Esophagus squamous epithelium (tissue), 5 donors: Measurements from ENCODE around the gene RTF2. TPM values are rescaled to one million over a fixed set of nuclear protein-coding genes. Genes with fewer than 3 reads are reported as not detected.

Experiments
- DNase-seq: peaks from one replicate; lab custom pipeline; 2025; lab: John Stamatoyannopoulos, UW
- H3K27ac ChIP-seq, 4 donors: fragments of 200-600 bp; sonication (generic); one replicate each; pipeline ENCODE4 v1.5.1; 2016 to 2019; ENCODE audit warnings: mild to moderate bottlenecking in 1 of 4
- H3K27me3 ChIP-seq, 4 donors: fragments of 200-600 bp; sonication (generic); 1 replicate in 3 of 4; 2 replicates in 1 of 4; pipeline versions ENCODE4 v1.5.1 to v1.6.0; 2017 to 2021; ENCODE audit warnings: antibody characterized with exemption in 1 of 4
- H3K36me3 ChIP-seq, 3 donors: fragments of 200-600 bp; sonication (generic); one replicate each; pipeline ENCODE4 v1.5.1; 2016 to 2019
- H3K4me1 ChIP-seq, 3 donors: fragments of 200-600 bp; sonication (generic); one replicate each; pipeline ENCODE4 v1.5.1; 2017 to 2019
- H3K4me3 ChIP-seq, 4 donors: fragments of 200-600 bp; sonication (generic); 1 replicate in 3 of 4; 2 replicates in 1 of 4; pipeline ENCODE4 v1.5.1; 2016 to 2019; ENCODE audit warnings: mild to moderate bottlenecking in 2 of 4, moderate library complexity in 1 of 4
- H3K9me3 ChIP-seq, 3 donors: fragments of 200-600 bp; sonication (generic); one replicate each; pipeline ENCODE4 v1.5.1; 2016 to 2019
- POLR2A ChIP-seq, 4 donors: fragments of 450-650 bp; IDR thresholded peaks; one replicate each; pipeline ENCODE4 v1.6.1; 2017; ENCODE audit warnings: antibody characterized with exemption in 4 of 4, mild to moderate bottlenecking in 4 of 4, moderate library complexity in 3 of 4
- WGBS, 2 donors: methylation state at CpG; one replicate each; pipeline ENCODE4 v1.1.5; 2018; 5-methylcytosine and 5-hydroxymethylcytosine counted together
- intact Hi-C: fragments of 100-400 bp; cut with DNase I; formaldehyde crosslinking; loops from one replicate; pipeline ENCODE4 v1.15.0; 2022
- total RNA-seq, 4 donors: library from RNA; depleted of rRNA; stranded (reverse); fragments of >200 nt; gene quantifications; one replicate each; pipeline ENCODE4 v1.1.0, GENCODE V29; 2016
- TF ChIP-seq, protein P1 (sequence below), 6 experiments: fragments of 450-650 bp in 4 of 6; fragments of 200-600 bp in 2 of 6; sonication (generic) in 2 of 6; IDR thresholded peaks; one replicate each; pipeline ENCODE4 v1.5.1; 2016 to 2019; ENCODE audit warnings: antibody characterized with exemption in 6 of 6, mild to moderate bottlenecking in 4 of 6, moderate library complexity in 4 of 6
- donor health status: DM: yes; HTN: yes; CAD: no.

The RTF2 gene
- total RNA-seq, 4 donors from 2014 or later: 40.3 to 53.6 (median 44.7) TPM

DNA sequence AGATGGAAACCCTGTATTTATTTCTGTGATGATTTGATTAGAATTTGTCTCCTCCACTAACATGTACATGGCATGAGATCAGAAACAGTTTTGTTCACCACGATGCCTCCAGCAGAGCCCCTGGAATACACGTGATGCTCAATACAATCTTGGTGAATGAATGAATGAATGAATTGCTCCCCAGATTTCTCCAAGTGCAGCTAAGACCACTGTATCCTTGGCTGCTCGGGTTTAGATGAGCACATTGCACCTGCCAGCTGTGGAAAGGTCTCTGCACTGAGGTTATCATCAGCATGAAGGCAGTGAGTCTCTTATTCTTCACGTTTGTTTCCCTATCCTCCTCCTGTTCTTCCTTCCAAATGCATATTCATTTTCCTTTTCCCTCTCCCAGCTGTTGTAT, 38.5 kb upstream of the RTF2 start:
- no peaks in the 10 kb centered on the region for H3K27me3 ChIP-seq
- H3K4me3 ChIP-seq: no peak overlapping the region
- H3K9me3 ChIP-seq: no peaks in the 10 kb centered on the region
- whole genome bisulfite sequencing, 2 donors: 46 to 57% methylated on average over 4 of the region's 4 CpGs
- TF ChIP-seq, protein P1, sequence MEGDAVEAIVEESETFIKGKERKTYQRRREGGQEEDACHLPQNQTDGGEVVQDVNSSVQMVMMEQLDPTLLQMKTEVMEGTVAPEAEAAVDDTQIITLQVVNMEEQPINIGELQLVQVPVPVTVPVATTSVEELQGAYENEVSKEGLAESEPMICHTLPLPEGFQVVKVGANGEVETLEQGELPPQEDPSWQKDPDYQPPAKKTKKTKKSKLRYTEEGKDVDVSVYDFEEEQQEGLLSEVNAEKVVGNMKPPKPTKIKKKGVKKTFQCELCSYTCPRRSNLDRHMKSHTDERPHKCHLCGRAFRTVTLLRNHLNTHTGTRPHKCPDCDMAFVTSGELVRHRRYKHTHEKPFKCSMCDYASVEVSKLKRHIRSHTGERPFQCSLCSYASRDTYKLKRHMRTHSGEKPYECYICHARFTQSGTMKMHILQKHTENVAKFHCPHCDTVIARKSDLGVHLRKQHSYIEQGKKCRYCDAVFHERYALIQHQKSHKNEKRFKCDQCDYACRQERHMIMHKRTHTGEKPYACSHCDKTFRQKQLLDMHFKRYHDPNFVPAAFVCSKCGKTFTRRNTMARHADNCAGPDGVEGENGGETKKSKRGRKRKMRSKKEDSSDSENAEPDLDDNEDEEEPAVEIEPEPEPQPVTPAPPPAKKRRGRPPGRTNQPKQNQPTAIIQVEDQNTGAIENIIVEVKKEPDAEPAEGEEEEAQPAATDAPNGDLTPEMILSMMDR (IDR thresholded peaks at IDR 0.05): no peak
- no peak for TF ChIP-seq POLR2A (IDR thresholded peaks at IDR 0.05)
- peaks cover 8 to 26% (median 25%) of the 10 kb centered on the region in 3 donors for H3K4me1 ChIP-seq
- no peak overlapping the region for H3K27ac ChIP-seq
- no peaks in the 10 kb centered on the region for H3K36me3 ChIP-seq
- intact Hi-C loops: no loop called here
- DNase-seq: no peak

DNA sequence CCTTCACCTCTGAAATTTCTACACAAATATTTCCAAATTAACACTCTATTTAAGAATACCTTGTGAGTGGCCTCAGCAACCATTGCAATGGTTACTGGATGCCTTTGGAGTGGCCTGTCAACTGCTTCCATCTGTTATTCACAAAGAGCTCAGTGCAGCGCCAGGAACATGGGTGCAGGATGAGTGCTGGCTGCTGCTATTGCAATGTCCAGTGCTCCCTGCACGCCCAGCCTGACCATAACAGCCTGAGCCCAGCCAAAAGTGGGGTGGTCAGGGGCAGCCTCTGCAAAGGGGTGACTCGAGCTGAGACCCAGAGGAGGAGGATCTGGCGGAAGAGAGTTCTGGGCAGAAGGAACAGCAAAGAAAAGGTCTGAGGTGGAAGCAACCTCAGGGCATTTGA, 38.0 kb upstream of the RTF2 start:
- no peak for TF ChIP-seq POLR2A (IDR thresholded peaks at IDR 0.05)
- TF ChIP-seq, protein P1 (IDR thresholded peaks at IDR 0.05): no peak
- Histone ChIP-seq H3K4me3 (no peak overlapping the region), H3K27ac (no peak overlapping the region), H3K9me3 (no peaks in the 10 kb centered on the region), H3K27me3 (no peaks in the 10 kb centered on the region), H3K4me1 (peaks cover 8 to 26% (median 25%) of the 10 kb centered on the region in 3 donors), H3K36me3 (no peaks in the 10 kb centered on the region)
- intact Hi-C loops: no loop called here
- WGBS, 2 donors: 44 to 65% methylated on average over 3 to 4 of the region's 4 CpGs
- DNase-seq: no peak

GRCh38 chr20:56430957-56431356, 37.5 kb upstream of the RTF2 start:
- Histone ChIP-seq H3K4me3 (no peak overlapping the region), H3K27ac (no peak overlapping the region), H3K4me1 (peaks cover 8 to 26% (median 25%) of the 10 kb centered on the region in 3 donors), H3K9me3 (no peaks in the 10 kb centered on the region), H3K27me3 (no peaks in the 10 kb centered on the region), H3K36me3 (no peaks in the 10 kb centered on the region)
- intact Hi-C loops: no loop called here
- WGBS, 2 donors: 65 to 88% methylated on average over 1 of the region's 1 CpG
- no peak for DNase-seq
- TF ChIP-seq POLR2A (IDR thresholded peaks at IDR 0.05): no peak
- TF ChIP-seq, protein P1 (IDR thresholded peaks at IDR 0.05): no peak

DNA sequence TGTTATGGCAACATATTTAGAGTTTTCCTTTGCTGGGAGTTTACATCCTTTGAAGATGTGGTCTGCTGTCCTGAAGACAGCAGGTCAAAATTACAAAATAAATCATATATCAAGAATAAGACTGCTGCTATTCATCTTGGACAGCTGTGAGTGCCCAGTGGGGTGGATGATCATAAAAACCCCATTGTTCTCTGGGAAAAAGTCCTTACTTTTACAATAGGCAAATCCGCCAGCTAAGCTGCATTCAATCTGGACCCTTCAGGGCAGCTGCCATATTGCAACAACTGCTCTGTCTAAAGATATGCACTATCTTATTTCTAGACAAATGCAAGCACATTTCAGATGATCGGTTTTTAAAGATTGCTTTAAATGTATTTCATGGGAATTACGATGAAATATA, 37.0 kb upstream of the RTF2 start:
- Histone ChIP-seq H3K4me3 (no peak overlapping the region), H3K27ac (no peak overlapping the region), H3K9me3 (no peaks in the 10 kb centered on the region), H3K36me3 (no peaks in the 10 kb centered on the region), H3K4me1 (peaks cover 8 to 26% (median 25%) of the 10 kb centered on the region in 3 donors), H3K27me3 (no peaks in the 10 kb centered on the region)
- DNase-seq: no peak
- 84 to 92% methylated on average over 3 of the region's 3 CpGs for whole genome bisulfite sequencing, 2 donors
- intact Hi-C loops: no loop called here
- TF ChIP-seq, protein P1 (IDR thresholded peaks at IDR 0.05): no peak
- no peak for TF ChIP-seq POLR2A (IDR thresholded peaks at IDR 0.05)

- WGBS, 2 donors: 35% methylated on average over 3 of the region's 3 CpGs
- TF ChIP-seq, protein P1 (IDR thresholded peaks at IDR 0.05): no peak
- TF ChIP-seq POLR2A (IDR thresholded peaks at IDR 0.05): no peak
- H3K27ac ChIP-seq: no peak overlapping the region
- H3K36me3 ChIP-seq: no peaks in the 10 kb centered on the region
- H3K27me3 ChIP-seq: no peaks in the 10 kb centered on the region
- no peak for DNase-seq
- no peak overlapping the region for H3K4me3 ChIP-seq
- intact Hi-C loops: no loop called here
- no peaks in the 10 kb centered on the region for H3K9me3 ChIP-seq
- H3K4me1 ChIP-seq: peaks cover 7 to 24% (median 22%) of the 10 kb centered on the region in 3 donors
Measured at GRCh38 chr20:56433221-56433879, 35.1 kb upstream of the RTF2 start.
